Suprapubic skin (tissue), 4 donors: ENCODE results near the gene ZC3H4.

Experiments used
- CTCF ChIP-seq, 2 donors: fragments of 200-600 bp in 1 of 2; fragments of 450-650 bp in 1 of 2; sonication (generic) in 1 of 2; IDR thresholded peaks; one replicate each; pipeline ENCODE4 v1.5.1; 2016 to 2019; ENCODE audit warnings: antibody characterized with exemption in 2 of 2, mild to moderate bottlenecking in 1 of 2, moderate library complexity in 1 of 2
- POLR2A ChIP-seq, 2 donors: fragments of 450-650 bp; IDR thresholded peaks; one replicate each; pipeline ENCODE4 v1.6.1; 2017; ENCODE audit warnings: antibody characterized with exemption in 2 of 2, mild to moderate bottlenecking in 2 of 2, moderate library complexity in 2 of 2
- POLR2AphosphoS5 ChIP-seq, 3 donors: sonication (generic); formaldehyde crosslinking; IDR thresholded peaks; one replicate each; pipeline ENCODE4 v1.6.1; 2017; ENCODE audit warnings: antibody characterized with exemption in 3 of 3

GRCh38 chr19:47067215-47067847 lies 46.2 kb downstream of the ZC3H4 start:
- no peak for TF ChIP-seq CTCF (IDR thresholded peaks at IDR 0.05)
- TF ChIP-seq POLR2AphosphoS5 (IDR thresholded peaks at IDR 0.05), result no peak
- TF ChIP-seq POLR2A (IDR thresholded peaks at IDR 0.05), result no peak
